HepG2 (cell line): ENCODE results near the gene TRIM3. TPM values are rescaled to one million over a fixed set of nuclear protein-coding genes. Genes with fewer than 3 reads are reported as not detected.
A peak's percentile ranks its signal among the peaks of the same experiment; 100 is the strongest.

Experiments used
- ATAC-seq: fragments of 200-7000 bp; cut with Tn5 transposase; 3 replicates; pipeline ENCODE4 v1.9.1; 2020; ENCODE audit warnings: mild to moderate bottlenecking, moderate library complexity
- BruUV-seq: library from RNA; stranded (reverse); fragments of 400-500 nt; replicated peaks from 2 replicates; lab custom pipeline; 2021; lab: Mats Ljungman, UMichigan
- CTCF ChIA-PET: fragments of 300-600 bp; formaldehyde crosslinking; extraction: SDS; loops from one replicate; lab custom pipeline; 2021; ENCODE audit warnings: low total read pairs, inconsistent platforms, low intra/inter-chr PET ratio; lab: Yijun Ruan, JAX
- POLR2A ChIA-PET: fragments of 350-600 bp; sonication (Branson Sonifier 250); formaldehyde crosslinking; loops from one replicate; lab custom pipeline; 2020; ENCODE audit warnings: antibody characterized with exemption, inconsistent platforms; lab: Yijun Ruan, JAX
- DNase-seq: peaks from one replicate; pipeline ENCODE4 v3.0.0-alpha.2; 2015; ENCODE audit warnings: low spot score
- FAIRE-seq: peaks from 3 replicates; lab custom pipeline; 2011; peaks lifted over from hg19 to GRCh38; lab: Jason Lieb, UNC
- H2AFZ ChIP-seq: one replicate; pipeline ENCODE4 v1.6.1; 2011; ENCODE audit warnings: low read length, inconsistent platforms
- H3K27ac ChIP-seq: fragments of 300-600 bp; 3 replicates; pipeline ENCODE4 v1.8.0; 2011; ENCODE audit warnings: mixed run types, mild to moderate bottlenecking, mixed read lengths, low read length, inconsistent platforms; ENCODE audit not compliant: insufficient read depth; ENCODE audit errors: extremely low read length
- H3K27me3 ChIP-seq, 2 experiments: fragments of 200-600 bp in 1 of 2; 2 replicates in 1 of 2; 3 replicates in 1 of 2; pipeline versions ENCODE4 v1.6.0 to v1.8.0; 2011; ENCODE audit warnings: low read length in 2 of 2, mild to moderate bottlenecking in 2 of 2, moderate library complexity in 2 of 2, inconsistent platforms in 1 of 2; ENCODE audit not compliant: insufficient read depth in 2 of 2, control insufficient read depth in 1 of 2
- H3K36me3 ChIP-seq, 2 experiments: fragments of 200-600 bp in 1 of 2; replicated peaks in 1 of 2; 2 replicates in 1 of 2; 3 replicates in 1 of 2; pipeline versions ENCODE4 v1.5.1 to v1.8.0; 2011; ENCODE audit warnings: low read length in 2 of 2, inconsistent platforms in 1 of 2; ENCODE audit not compliant: insufficient read depth in 2 of 2, control insufficient read depth in 1 of 2
- H3K4me1 ChIP-seq: 2 replicates; pipeline ENCODE4 v1.5.1; 2012; ENCODE audit warnings: low read length, inconsistent platforms; ENCODE audit not compliant: insufficient read depth
- H3K4me2 ChIP-seq: 2 replicates; pipeline ENCODE4 v1.6.0; 2011; ENCODE audit warnings: low read depth, low read length, inconsistent platforms
- H3K4me3 ChIP-seq, 3 experiments: fragments of 200-600 bp in 1 of 3; sonication (generic), shearing (Covaris generic) in 1 of 3; replicated peaks in 1 of 3; 2 replicates each; pipeline ENCODE4 v1.5.1; 2011 to 2016; ENCODE audit warnings: low read length in 3 of 3, inconsistent platforms in 2 of 3, low read depth in 2 of 3, mild to moderate bottlenecking in 2 of 3, control low read depth in 1 of 3, mixed read lengths in 1 of 3; ENCODE audit not compliant: insufficient read depth in 1 of 3
- H3K79me2 ChIP-seq: one replicate; pipeline ENCODE4 v1.6.1; 2011; ENCODE audit warnings: low read length, inconsistent platforms; ENCODE audit not compliant: insufficient read depth
- H3K9ac ChIP-seq: 2 replicates; pipeline ENCODE4 v1.6.0; 2011; ENCODE audit warnings: mild to moderate bottlenecking, low read depth, low read length, inconsistent platforms; ENCODE audit not compliant: insufficient read depth
- H3K9me3 ChIP-seq: 2 replicates; pipeline ENCODE4 v1.5.1; 2012; ENCODE audit warnings: mild to moderate bottlenecking, low read length
- H4K20me1 ChIP-seq: 2 replicates; pipeline ENCODE4 v1.6.0; 2011; ENCODE audit warnings: inconsistent platforms, mild to moderate bottlenecking, low read length, moderate library complexity; ENCODE audit not compliant: insufficient read depth
- ADNP ChIP-seq: sonication (generic); formaldehyde crosslinking; IDR thresholded peaks from 2 replicates; pipeline ENCODE4 v1.4.0; 2020; ENCODE audit warnings: missing genetic modification reagents
- ARID3A ChIP-seq: IDR thresholded peaks from 2 replicates; pipeline ENCODE4 v1.6.1; 2012; ENCODE audit warnings: low read depth, low read length, improper control_type of control experiment
- FOXA1 ChIP-seq, 2 experiments: fragments of 450-650 bp in 1 of 2; sonication (generic) in 1 of 2; formaldehyde crosslinking in 1 of 2; IDR thresholded peaks; 2 replicates each; pipeline versions ENCODE4 v1.4.0 to v1.6.1; 2016 to 2020; ENCODE audit warnings: missing genetic modification reagents in 1 of 2
- MAZ ChIP-seq, 2 experiments: sonication (generic) in 1 of 2; formaldehyde crosslinking in 1 of 2; IDR thresholded peaks; 2 replicates each; pipeline versions ENCODE4 v1.5.0 to v1.6.1; 2012 to 2020; ENCODE audit warnings: low read depth in 2 of 2, mild to moderate bottlenecking in 2 of 2, borderline replicate concordance in 1 of 2, improper control_type of control experiment in 1 of 2, low read length in 1 of 2, missing genetic modification reagents in 1 of 2, moderate library complexity in 1 of 2
- NONO ChIP-seq, 2 experiments: fragments of 450-650 bp in 1 of 2; sonication (generic) in 1 of 2; formaldehyde crosslinking in 1 of 2; IDR thresholded peaks in 1 of 2; conservative IDR thresholded peaks in 1 of 2; 2 replicates each; pipeline versions ENCODE4 v1.6.1 to v1.8.0; 2017 to 2022; ENCODE audit warnings: mild to moderate bottlenecking in 1 of 2, missing genetic modification reagents in 1 of 2, moderate library complexity in 1 of 2
- SNRNP70 ChIP-seq: fragments of 200-400 bp; formaldehyde crosslinking; IDR thresholded peaks from 2 replicates; pipeline ENCODE4 v1.6.1; 2017; ENCODE audit warnings: mild to moderate bottlenecking, low read depth, low read length, moderate library complexity
- ZNF10 ChIP-seq: sonication (generic); formaldehyde crosslinking; IDR thresholded peaks from 2 replicates; pipeline ENCODE4 v1.4.0; 2020; ENCODE audit warnings: mild to moderate bottlenecking, low read depth, missing genetic modification reagents, borderline replicate concordance
- ZNF260 ChIP-seq: sonication (generic); formaldehyde crosslinking; IDR thresholded peaks from 2 replicates; pipeline ENCODE4 v1.4.0; 2020; ENCODE audit warnings: missing genetic modification reagents, low read depth, mild to moderate bottlenecking, borderline replicate concordance
- ZNF317 ChIP-seq: sonication (generic); formaldehyde crosslinking; IDR thresholded peaks from 2 replicates; pipeline ENCODE4 v1.5.0; 2020; ENCODE audit warnings: mild to moderate bottlenecking, missing genetic modification reagents
- ZNF704 ChIP-seq: sonication (generic); formaldehyde crosslinking; IDR thresholded peaks from 2 replicates; pipeline ENCODE4 v1.8.1; 2023; ENCODE audit warnings: mild to moderate bottlenecking, inconsistent platforms, moderate library complexity, missing genetic modification reagents, borderline replicate concordance
- ZNF747 ChIP-seq: sonication (generic); formaldehyde crosslinking; IDR thresholded peaks from 2 replicates; pipeline ENCODE4 v1.8.1; 2023; ENCODE audit warnings: missing genetic modification reagents, mild to moderate bottlenecking, borderline replicate concordance
- WGBS: methylation state at CpG from one replicate; pipeline ENCODE4 v1.1.6; 2017; ENCODE audit warnings: low lambda C conversion rate; 5-methylcytosine and 5-hydroxymethylcytosine counted together
- in situ Hi-C: cut with HindIII; loops from 2 replicates; pipeline ENCODE4 v1.10.0; 2017; ENCODE audit warnings: low pct_unique_long_range_greater_than_20kb; ENCODE audit not compliant: extremely low pct_ligation_motif_present
- intact Hi-C: fragments of 100-400 bp; cut with micrococcal nuclease; formaldehyde crosslinking; loops from one replicate; pipeline ENCODE4 v1.10.0; 2022; ENCODE audit not compliant: unreplicated experiment
- polyA plus RNA-seq, 8 experiments: library from polyadenylated mRNA; depleted of rRNA in 3 of 8; stranded (reverse) in 7 of 8; unstranded in 1 of 8; fragments of >200 nt; fragmentation: Illumina TruSeq in 4 of 8; extraction: Trizol in 4 of 8; gene quantifications; 2 replicates each; pipeline versions ENCODE4 v1.2.1 to v1.2.3, GENCODE V29; 2011 to 2016; ENCODE audit warnings: low read depth in 4 of 8, missing spikeins in 1 of 8, mixed read lengths in 1 of 8; ENCODE audit not compliant: insufficient read depth in 1 of 8
- total RNA-seq, 5 experiments: library from RNA; depleted of rRNA; stranded (reverse); fragments of >200 nt; fragmentation: Illumina TruSeq; extraction: Trizol; gene quantifications; 2 replicates each; pipeline ENCODE4 v1.2.3, GENCODE V29; 2016; ENCODE audit warnings: low read depth in 1 of 5
- TF ChIP-seq, protein P1 (sequence below): sonication (generic); formaldehyde crosslinking; conservative IDR thresholded peaks from 2 replicates; pipeline ENCODE4 v1.8.1; 2023; ENCODE audit warnings: missing genetic modification reagents

TRIM3 gene
- total and polyA plus RNA-seq, 2 of the 13 experiments (the other 11 are each of a cell fraction or from before 2014, with no cell fraction given), result 3.6 to 6.3 TPM

DNA sequence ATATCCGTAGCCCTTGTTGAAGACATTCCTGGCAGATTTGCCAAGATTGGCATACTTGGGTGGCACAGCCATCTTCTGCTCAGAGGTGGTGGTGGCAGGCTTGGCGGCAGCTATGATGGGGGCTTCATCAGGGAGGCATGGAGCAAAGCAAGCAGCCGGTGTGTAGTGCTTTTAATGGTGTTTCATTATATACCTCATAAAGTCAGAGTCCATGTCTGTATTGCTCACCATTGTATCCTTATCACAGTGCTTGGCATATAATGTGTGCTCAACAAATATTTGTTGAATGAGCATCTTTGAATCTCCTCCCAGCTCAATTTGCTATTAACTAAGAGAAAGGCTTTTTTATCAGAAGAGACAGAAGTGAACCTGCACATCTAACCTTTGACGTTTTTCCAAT lies 15.6 kb upstream of the TRIM3 start (continued):
- TF ChIP-seq ARID3A, result 0 out of 2 replicates have a peak, but pooled peaks have one; percentile 44
- TF ChIP-seq, all 625 proteins: peak for 6

DNA sequence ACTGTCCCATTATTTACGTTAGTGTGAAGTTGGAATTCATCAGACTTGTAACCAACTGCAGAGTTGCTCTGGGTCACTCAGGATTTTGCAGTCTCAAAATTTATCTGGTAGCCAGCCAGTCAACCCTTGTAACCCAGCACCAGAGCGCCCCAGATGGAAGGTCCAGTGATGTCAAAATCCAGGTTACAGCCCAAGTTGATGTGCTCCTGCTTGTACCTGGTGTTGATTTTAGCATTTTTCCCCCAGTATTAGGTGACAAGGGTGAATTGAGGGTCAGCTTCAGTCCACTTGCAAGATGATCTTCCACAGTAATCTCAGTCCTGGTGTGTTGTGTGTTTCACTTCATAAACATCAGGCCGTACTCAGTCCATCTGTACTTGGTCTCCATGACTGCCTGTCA lies 15.1 kb upstream of the TRIM3 start:
- Histone ChIP-seq H3K4me3 (no peak overlapping the region), H2AFZ (no peak overlapping the region), H4K20me1 (no peaks in the 10 kb centered on the region; the same call in 1 of the 2 replicates), H3K4me1 (peaks cover 62% of the 10 kb centered on the region), H3K9ac (no peak overlapping the region), H3K36me3 (peaks cover 2 to 12% of the 10 kb centered on the region in 2 experiments), H3K27me3 (no peaks in the 10 kb centered on the region), H3K79me2 (no peaks in the 10 kb centered on the region), H3K4me2 (peak overlapping the region; percentile 13; the same call in 1 of the 2 replicates), H3K9me3 (no peaks in the 10 kb centered on the region), H3K27ac (no peak overlapping the region)
- POLR2A ChIA-PET, result interaction anchor here (0.6 to 2.1 kb wide), 4 partner anchors 8 to 110 kb away, joined by 3 to 13 read pairs (median 8); partner anchors contain the start of genes ARFIP2 and TIMM10B
- FAIRE-seq, result no peak
- BruUV-seq, result no TSS peak
- TF ChIP-seq ZNF747 (CRISPR knock-in tag) (no peak), ZNF317 (CRISPR knock-in tag) (no peak), SNRNP70 (no peak), ZNF10 (CRISPR knock-in tag) (no peak), ZNF704 (no peak), ZNF260 (CRISPR knock-in tag) (no peak), ADNP (no peak), FOXA1 (IDR thresholded peaks at IDR 0.05) (no peak), FOXA1 (CRISPR knock-in tag; IDR thresholded peaks at IDR 0.05) (peak; percentile 25; the same call in 1 of the 2 replicates), MAZ (IDR thresholded peaks at IDR 0.05; ENCODE audit: borderline replicate concordance, low read depth, low read length) (no peak), MAZ (CRISPR knock-in tag; IDR thresholded peaks at IDR 0.05; ENCODE audit: low read depth) (no peak), NONO (IDR thresholded peaks at IDR 0.05) (no peak), NONO (CRISPR knock-in tag; conservative IDR thresholded peaks at IDR 0.05) (peak; percentile 57; the same call in 1 of the 2 replicates)
- TF ChIP-seq, protein P1, sequence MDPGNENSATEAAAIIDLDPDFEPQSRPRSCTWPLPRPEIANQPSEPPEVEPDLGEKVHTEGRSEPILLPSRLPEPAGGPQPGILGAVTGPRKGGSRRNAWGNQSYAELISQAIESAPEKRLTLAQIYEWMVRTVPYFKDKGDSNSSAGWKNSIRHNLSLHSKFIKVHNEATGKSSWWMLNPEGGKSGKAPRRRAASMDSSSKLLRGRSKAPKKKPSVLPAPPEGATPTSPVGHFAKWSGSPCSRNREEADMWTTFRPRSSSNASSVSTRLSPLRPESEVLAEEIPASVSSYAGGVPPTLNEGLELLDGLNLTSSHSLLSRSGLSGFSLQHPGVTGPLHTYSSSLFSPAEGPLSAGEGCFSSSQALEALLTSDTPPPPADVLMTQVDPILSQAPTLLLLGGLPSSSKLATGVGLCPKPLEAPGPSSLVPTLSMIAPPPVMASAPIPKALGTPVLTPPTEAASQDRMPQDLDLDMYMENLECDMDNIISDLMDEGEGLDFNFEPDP (CRISPR knock-in tag), result 0 out of 2 replicates have a peak, but pooled peaks have one; percentile 42
- no peak for DNase-seq
- WGBS, result 89% methylated on average over 3 of the region's 3 CpGs
- intact Hi-C loops, result loop anchor here (10.0 kb wide), 1 partner anchor 254 kb away; the partner anchor contains the start of genes CNGA4 and FHIP1B
- CTCF ChIA-PET, result no interaction called here
- peak; percentile 47 for ATAC-seq
- in situ Hi-C loops, result loop anchor here (10.0 kb wide), 1 partner anchor 116 kb away; the partner anchor contains the start of genes ILK and RRP8
